Stomach (tissue), 4 donors: Measurements from ENCODE around the gene TLK1.

Experiments
- POLR2AphosphoS5 ChIP-seq, 3 donors: sonication (generic); formaldehyde crosslinking; IDR thresholded peaks; one replicate each; pipeline ENCODE4 v1.6.1; 2016; ENCODE audit warnings: antibody characterized with exemption in 3 of 3
- TF ChIP-seq, protein P1 (sequence below), 7 experiments: fragments of 450-650 bp in 4 of 7; fragments of 200-600 bp in 3 of 7; sonication (generic) in 3 of 7; IDR thresholded peaks; one replicate each; pipeline ENCODE4 v1.5.1; 2016 to 2019; ENCODE audit warnings: antibody characterized with exemption in 7 of 7, control low read depth in 2 of 7, mild to moderate bottlenecking in 1 of 7

DNA sequence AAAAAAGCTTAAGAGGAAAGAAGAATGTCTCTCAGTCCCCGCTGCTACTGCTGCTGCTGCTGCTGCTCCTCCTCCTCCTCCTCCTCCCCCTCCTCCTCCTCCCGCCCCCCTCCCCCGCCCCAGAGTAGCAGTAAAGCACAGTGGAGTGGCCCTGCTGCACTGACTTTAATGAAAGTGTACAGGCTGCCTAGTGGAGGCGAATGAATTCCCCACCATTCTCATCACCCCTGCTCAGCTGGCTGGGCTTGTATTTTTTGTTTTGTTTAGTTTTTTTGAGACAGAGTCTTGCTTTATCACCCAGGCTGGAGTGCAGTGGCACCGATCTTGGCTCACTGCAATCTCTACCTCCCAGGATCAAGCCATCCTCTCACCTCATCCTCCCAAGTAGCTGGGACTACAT lies 197.3 kb downstream of the TLK1 start:
- TF ChIP-seq POLR2AphosphoS5 (IDR thresholded peaks at IDR 0.05), result no peak
- TF ChIP-seq, protein P1, sequence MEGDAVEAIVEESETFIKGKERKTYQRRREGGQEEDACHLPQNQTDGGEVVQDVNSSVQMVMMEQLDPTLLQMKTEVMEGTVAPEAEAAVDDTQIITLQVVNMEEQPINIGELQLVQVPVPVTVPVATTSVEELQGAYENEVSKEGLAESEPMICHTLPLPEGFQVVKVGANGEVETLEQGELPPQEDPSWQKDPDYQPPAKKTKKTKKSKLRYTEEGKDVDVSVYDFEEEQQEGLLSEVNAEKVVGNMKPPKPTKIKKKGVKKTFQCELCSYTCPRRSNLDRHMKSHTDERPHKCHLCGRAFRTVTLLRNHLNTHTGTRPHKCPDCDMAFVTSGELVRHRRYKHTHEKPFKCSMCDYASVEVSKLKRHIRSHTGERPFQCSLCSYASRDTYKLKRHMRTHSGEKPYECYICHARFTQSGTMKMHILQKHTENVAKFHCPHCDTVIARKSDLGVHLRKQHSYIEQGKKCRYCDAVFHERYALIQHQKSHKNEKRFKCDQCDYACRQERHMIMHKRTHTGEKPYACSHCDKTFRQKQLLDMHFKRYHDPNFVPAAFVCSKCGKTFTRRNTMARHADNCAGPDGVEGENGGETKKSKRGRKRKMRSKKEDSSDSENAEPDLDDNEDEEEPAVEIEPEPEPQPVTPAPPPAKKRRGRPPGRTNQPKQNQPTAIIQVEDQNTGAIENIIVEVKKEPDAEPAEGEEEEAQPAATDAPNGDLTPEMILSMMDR (IDR thresholded peaks at IDR 0.05), result no peak
